IMR-90 (cell line): Measurements from ENCODE around the gene TMPRSS9. TPM values are rescaled to one million over a fixed set of nuclear protein-coding genes. Genes with fewer than 3 reads are reported as not detected.

ENCODE experiments used
- ATAC-seq: fragments of 200-7000 bp; cut with Tn5 transposase; 2 replicates; pipeline ENCODE4 v1.9.1; 2020; ENCODE audit warnings: low read depth, mild to moderate bottlenecking, moderate library complexity
- BruUV-seq: library from RNA; stranded (reverse); fragments of 400-500 nt; replicated peaks from 2 replicates; lab custom pipeline; 2021; lab: Mats Ljungman, UMichigan
- CTCF ChIA-PET: fragments of 300-600 bp; formaldehyde crosslinking; extraction: SDS; loops from one replicate; lab custom pipeline; 2021; ENCODE audit warnings: antibody characterized with exemption; lab: Yijun Ruan, JAX
- POLR2A ChIA-PET: fragments of 300-600 bp; sonication (Branson Sonifier 250); formaldehyde crosslinking; loops from one replicate; lab custom pipeline; 2022; ENCODE audit warnings: antibody characterized with exemption; ENCODE audit not compliant: unreplicated experiment; lab: Charles Lee
- DNase-seq: peaks from one replicate; pipeline ENCODE4 v3.0.0; 2013
- H2AFZ ChIP-seq: replicated peaks from 2 replicates; pipeline ENCODE3; 2013; ENCODE audit warnings: low read length, mild to moderate bottlenecking; ENCODE audit not compliant: poor library complexity
- H2AK5ac ChIP-seq: 2 replicates; pipeline ENCODE4 v1.6.1; 2013; ENCODE audit warnings: low read depth, low read length, inconsistent platforms
- H2AK9ac ChIP-seq: replicated peaks from 2 replicates; pipeline ENCODE3; 2013; ENCODE audit warnings: mild to moderate bottlenecking, low read depth, low read length, moderate library complexity; ENCODE audit not compliant: poor library complexity
- H2BK120ac ChIP-seq: 2 replicates; pipeline ENCODE4 v1.6.1; 2013; ENCODE audit warnings: low read depth, low read length, inconsistent platforms
- H2BK15ac ChIP-seq: 3 replicates; pipeline ENCODE4 v1.6.1; 2013; ENCODE audit warnings: low read depth, low read length, inconsistent platforms
- H2BK20ac ChIP-seq: 2 replicates; pipeline ENCODE4 v1.6.1; 2013; ENCODE audit warnings: low read depth, mild to moderate bottlenecking, inconsistent platforms, low read length, moderate library complexity
- H2BK5ac ChIP-seq: 2 replicates; pipeline ENCODE4 v1.6.1; 2013; ENCODE audit warnings: mild to moderate bottlenecking, low read depth, low read length, inconsistent platforms; ENCODE audit not compliant: poor library complexity, severe bottlenecking
- H3K14ac ChIP-seq: replicated peaks from 2 replicates; pipeline ENCODE4 v1.6.1; 2013; ENCODE audit warnings: low read depth, low read length, inconsistent platforms
- H3K18ac ChIP-seq: 2 replicates; pipeline ENCODE4 v1.6.1; 2013; ENCODE audit warnings: low read depth, low read length, control low read depth
- H3K23ac ChIP-seq: 2 replicates; pipeline ENCODE4 v1.6.1; 2013; ENCODE audit warnings: low read depth, low read length, inconsistent platforms
- H3K27ac ChIP-seq: 2 replicates; pipeline ENCODE4 v1.5.1; 2013; ENCODE audit warnings: mild to moderate bottlenecking, control low read depth, low read length; ENCODE audit not compliant: insufficient read depth
- H3K27me3 ChIP-seq: 2 replicates; pipeline ENCODE4 v1.6.1; 2013; ENCODE audit warnings: low read length; ENCODE audit not compliant: control insufficient read depth, insufficient read depth
- H3K36me3 ChIP-seq: 2 replicates; pipeline ENCODE4 v1.6.1; 2013; ENCODE audit warnings: low read length, mixed read lengths; ENCODE audit not compliant: control insufficient read depth, insufficient read depth
- H3K4ac ChIP-seq: 2 replicates; pipeline ENCODE4 v1.6.1; 2013; ENCODE audit warnings: low read depth, low read length, inconsistent platforms
- H3K4me1 ChIP-seq: 2 replicates; pipeline ENCODE4 v1.6.1; 2013; ENCODE audit warnings: low read length, mixed read lengths; ENCODE audit not compliant: control insufficient read depth, insufficient read depth
- H3K4me2 ChIP-seq: 2 replicates; pipeline ENCODE4 v1.6.1; 2013; ENCODE audit warnings: low read depth, mild to moderate bottlenecking, control low read depth, low read length, moderate library complexity
- H3K4me3 ChIP-seq: 2 replicates; pipeline ENCODE4 v1.5.1; 2013; ENCODE audit warnings: low read depth, mild to moderate bottlenecking, control low read depth, low read length, moderate library complexity; ENCODE audit not compliant: insufficient read depth
- H3K56ac ChIP-seq: 2 replicates; pipeline ENCODE4 v1.6.1; 2013; ENCODE audit warnings: low read length, inconsistent platforms; ENCODE audit not compliant: insufficient read depth; ENCODE audit errors: extremely low read depth
- H3K79me1 ChIP-seq, 2 experiments: 2 replicates each; pipeline ENCODE4 v1.6.1; 2013; ENCODE audit warnings: low read length in 2 of 2, inconsistent platforms in 1 of 2, low read depth in 1 of 2
- H3K9ac ChIP-seq: 2 replicates; pipeline ENCODE4 v1.6.1; 2013; ENCODE audit warnings: low read depth, low read length, control low read depth
- H3K9me1 ChIP-seq: 2 replicates; pipeline ENCODE4 v1.6.1; 2013; ENCODE audit warnings: low read length, inconsistent platforms; ENCODE audit not compliant: insufficient read depth
- H3K9me3 ChIP-seq: 2 replicates; pipeline ENCODE4 v1.6.1; 2013; ENCODE audit warnings: low read length; ENCODE audit not compliant: control insufficient read depth, insufficient read depth
- H4K20me1 ChIP-seq: 2 replicates; pipeline ENCODE4 v1.6.1; 2013; ENCODE audit warnings: low read length, inconsistent platforms; ENCODE audit not compliant: insufficient read depth
- H4K5ac ChIP-seq: 2 replicates; pipeline ENCODE4 v1.6.1; 2013; ENCODE audit warnings: mild to moderate bottlenecking, low read depth, low read length, control low read depth
- H4K8ac ChIP-seq, 2 experiments: 2 replicates each; pipeline ENCODE4 v1.6.1; 2013; ENCODE audit warnings: low read depth in 2 of 2, low read length in 2 of 2, control low read depth in 1 of 2, inconsistent platforms in 1 of 2
- H4K91ac ChIP-seq: 2 replicates; pipeline ENCODE4 v1.6.1; 2013; ENCODE audit warnings: low read depth, low read length, inconsistent platforms; ENCODE audit not compliant: insufficient read depth
- BHLHE40 ChIP-seq: fragments of 150-350 bp; IDR thresholded peaks from 2 replicates; pipeline ENCODE4 v1.6.1; 2016; ENCODE audit warnings: mild to moderate bottlenecking, low read depth, low read length
- CTCF ChIP-seq: conservative IDR thresholded peaks from 2 replicates; pipeline ENCODE4 v1.5.1; 2012; ENCODE audit warnings: mild to moderate bottlenecking, low read depth, low read length, improper control_type of control experiment
- ELK1 ChIP-seq: fragments of 150-350 bp; IDR thresholded peaks from 2 replicates; pipeline ENCODE4 v1.6.1; 2016; ENCODE audit warnings: low read depth, mild to moderate bottlenecking, low read length, moderate library complexity, borderline replicate concordance
- FOS ChIP-seq: fragments of 150-350 bp; IDR thresholded peaks from 2 replicates; pipeline ENCODE4 v1.6.1; 2016; ENCODE audit warnings: low read depth, low read length
- MAFK ChIP-seq: IDR thresholded peaks from 2 replicates; pipeline ENCODE4 v1.6.1; 2012; ENCODE audit warnings: low read depth, low read length, improper control_type of control experiment
- MAZ ChIP-seq: IDR thresholded peaks from 2 replicates; pipeline ENCODE4 v1.6.1; 2012; ENCODE audit warnings: low read depth, mild to moderate bottlenecking, low read length, improper control_type of control experiment, moderate library complexity, borderline replicate concordance
- MXI1 ChIP-seq: IDR thresholded peaks from 2 replicates; pipeline ENCODE4 v1.6.1; 2012; ENCODE audit warnings: low read depth, mild to moderate bottlenecking, low read length, moderate library complexity, borderline replicate concordance
- NFE2L2 ChIP-seq: fragments of 150-350 bp; IDR thresholded peaks from 2 replicates; pipeline ENCODE4 v1.6.1; 2016; ENCODE audit warnings: low read depth, mild to moderate bottlenecking, low read length
- POLR2A ChIP-seq: IDR thresholded peaks from 2 replicates; pipeline ENCODE4 v1.6.1; 2012; ENCODE audit warnings: mild to moderate bottlenecking, low read depth, low read length
- RCOR1 ChIP-seq: IDR thresholded peaks from 2 replicates; pipeline ENCODE4 v1.6.1; 2012; ENCODE audit warnings: mild to moderate bottlenecking, low read length, improper control_type of control experiment; ENCODE audit not compliant: insufficient replicate concordance
- SMC3 ChIP-seq: fragments of 150-350 bp; IDR thresholded peaks from 2 replicates; pipeline ENCODE4 v1.6.1; 2016; ENCODE audit warnings: low read depth, mild to moderate bottlenecking, antibody characterized with exemption, low read length, moderate library complexity
- USF2 ChIP-seq: fragments of 150-350 bp; IDR thresholded peaks from 2 replicates; pipeline ENCODE4 v1.6.1; 2017; ENCODE audit warnings: mild to moderate bottlenecking, antibody characterized with exemption, low read length, low read depth
- WGBS, 2 experiments: methylation state at CpG; one replicate each; pipeline versions ENCODE4 v1.1.5 to v1.1.7; 2013; ENCODE audit warnings: missing lambda C conversion rate in 2 of 2; ENCODE audit not compliant: insufficient read length in 1 of 2; ENCODE audit errors: extremely low coverage in 2 of 2; 5-methylcytosine and 5-hydroxymethylcytosine counted together
- dilution Hi-C: fragments of 300-500 bp; cut with HindIII; formaldehyde crosslinking; loops from one replicate; pipeline ENCODE4 v1.14.3; 2018; ENCODE audit warnings: low sequenced_read_pairs; ENCODE audit not compliant: unreplicated experiment
- in situ Hi-C: fragments of 300-500 bp; cut with MboI; formaldehyde crosslinking; loops from 3 replicates; pipeline ENCODE4 v1.14.3; 2019; ENCODE audit warnings: low sequenced_read_pairs, inconsistent platforms, mixed read lengths
- intact Hi-C: fragments of 100-400 bp; cut with micrococcal nuclease; formaldehyde crosslinking; loops from 2 replicates; pipeline ENCODE4 v1.10.0; 2022
- polyA plus RNA-seq, 3 experiments: library from polyadenylated mRNA; depleted of rRNA; stranded (reverse); fragments of >200 nt; gene quantifications; 2 replicates each; pipeline ENCODE4 v1.2.3, GENCODE V29; 2012; ENCODE audit warnings: low replicate concordance in 1 of 3
- total RNA-seq: library from RNA; depleted of rRNA; stranded (reverse); fragments of >200 nt; gene quantifications from 2 replicates; pipeline ENCODE4 v1.2.3, GENCODE V29; 2012

TMPRSS9 gene
- total and polyA plus RNA-seq, 2 of the 4 experiments (the other 2 are of a cell fraction) = not detected

- Histone ChIP-seq H4K5ac (no peak overlapping the region), H3K9ac (no peak overlapping the region), H3K4me3 (peak overlapping the region; percentile 7; the same call in 1 of the 2 replicates), H2BK5ac (no peak overlapping the region), H2BK20ac (no peak overlapping the region), H2AFZ (peak overlapping the region; percentile 89), H3K36me3 (no peaks in the 10 kb centered on the region), H2BK15ac (no peak overlapping the region), H2AK9ac (no peak overlapping the region), H3K27me3 (peaks cover 7% of the 10 kb centered on the region), H3K56ac (no peak overlapping the region), H3K4ac (no peak overlapping the region), H3K4me1 (peaks cover 2% of the 10 kb centered on the region; the same call in 1 of the 2 replicates), H3K9me3 (peaks cover 9% of the 10 kb centered on the region), H4K91ac (no peak overlapping the region), H3K4me2 (peak overlapping the region; percentile 61; the same call in 1 of the 2 replicates), H4K8ac (no peak overlapping the region), H3K14ac (no peak overlapping the region), H3K79me1 (no peaks in the 10 kb centered on the region), H4K20me1 (no peaks in the 10 kb centered on the region), H3K9me1 (peaks cover 2% of the 10 kb centered on the region), H2BK120ac (no peak overlapping the region), H3K27ac (no peak overlapping the region), H3K18ac (no peak overlapping the region), H3K23ac (no peak overlapping the region), H2AK5ac (no peak overlapping the region)
- BruUV-seq = no TSS peak
- ATAC-seq (peak; percentile 66), DNase-seq (peak; percentile 79)
- intact Hi-C loops = no loop called here
- CTCF ChIA-PET = no interaction called here
- dilution Hi-C loops = no loop called here
- no peak for TF ChIP-seq POLR2A
- TF ChIP-seq MAFK = no peak
- TF ChIP-seq NFE2L2 = no peak
- TF ChIP-seq SMC3 = no peak
- no peak for TF ChIP-seq MAZ
- TF ChIP-seq CTCF = no peak
- TF ChIP-seq MXI1 = peak; percentile 79; the same call in 1 of the 2 replicates
- no peak for TF ChIP-seq RCOR1
- TF ChIP-seq USF2 = no peak
- TF ChIP-seq ELK1 = no peak
- peak; percentile 90 for TF ChIP-seq FOS
- peak; percentile 19; the same call in 1 of the 2 replicates for TF ChIP-seq BHLHE40
- in situ Hi-C loops = no loop called here
- POLR2A ChIA-PET = no interaction called here
- WGBS, 2 experiments = 42% methylated on average over 9 of the region's 37 CpGs; no CpG with 5 or more reads in 1 of the 2 experiments
Observed at GRCh38 chr19:2385053-2385721, 25.1 kb downstream of the TMPRSS9 start.
